GM12878 (cell line): ENCODE results near the gene POP7. TPM values are rescaled to one million over a fixed set of nuclear protein-coding genes. Genes with fewer than 3 reads are reported as not detected.

Source experiments
- ATF7 ChIP-seq: fragments of 450-650 bp; IDR thresholded peaks from 2 replicates; pipeline ENCODE4 v1.6.1; 2016; ENCODE audit warnings: low read depth, mild to moderate bottlenecking
- CBX5 ChIP-seq: sonication (generic); IDR thresholded peaks from 2 replicates; pipeline ENCODE4 v1.6.1; 2016; ENCODE audit warnings: low read depth, moderate library complexity, mild to moderate bottlenecking, inconsistent platforms
- CREB1 ChIP-seq: IDR thresholded peaks from 2 replicates; pipeline ENCODE4 v1.6.1; 2012; ENCODE audit warnings: low read depth, mild to moderate bottlenecking, inconsistent platforms
- ETV6 ChIP-seq, 2 experiments: fragments of 450-650 bp in 1 of 2; IDR thresholded peaks in 1 of 2; conservative IDR thresholded peaks in 1 of 2; 2 replicates each; pipeline ENCODE4 v1.6.1; 2014; ENCODE audit warnings: antibody characterized with exemption in 1 of 2, borderline replicate concordance in 1 of 2, low read depth in 1 of 2, mild to moderate bottlenecking in 1 of 2, moderate library complexity in 1 of 2
- HDAC6 ChIP-seq: fragments of 200-600 bp; sonication (generic); IDR thresholded peaks from one replicate; pipeline ENCODE4 v1.8.0; 2017; ENCODE audit warnings: antibody characterized with exemption; ENCODE audit not compliant: unreplicated experiment
- KDM1A ChIP-seq: fragments of 200-600 bp; sonication (generic); IDR thresholded peaks from 2 replicates; pipeline ENCODE4 v1.6.1; 2016; ENCODE audit warnings: borderline replicate concordance
- MTA2 ChIP-seq: fragments of 450-650 bp; IDR thresholded peaks from 2 replicates; pipeline ENCODE4 v1.6.1; 2016; ENCODE audit warnings: low read depth, mild to moderate bottlenecking, moderate library complexity
- MTA3 ChIP-seq: IDR thresholded peaks from 2 replicates; pipeline ENCODE4 v1.6.1; 2012; ENCODE audit warnings: low read length, inconsistent platforms, borderline replicate concordance
- NFYA ChIP-seq: IDR thresholded peaks from 2 replicates; pipeline ENCODE4 v1.6.1; 2011; ENCODE audit warnings: low read depth, mild to moderate bottlenecking, low read length, improper control_type of control experiment, borderline replicate concordance
- POLR2A ChIP-seq: IDR thresholded peaks from 2 replicates; pipeline ENCODE4 v1.6.1; 2011; ENCODE audit warnings: low read depth, mild to moderate bottlenecking, low read length
- POLR2AphosphoS2 ChIP-seq: IDR thresholded peaks from 2 replicates; pipeline ENCODE4 v1.6.1; 2011; ENCODE audit warnings: low read depth, mild to moderate bottlenecking, low read length, improper control_type of control experiment, moderate library complexity
- RELA ChIP-seq: fragments of 450-650 bp; IDR thresholded peaks from 2 replicates; pipeline ENCODE4 v1.8.0; 2014; ENCODE audit warnings: borderline replicate concordance; ENCODE audit not compliant: partially characterized antibody
- RFX5 ChIP-seq: IDR thresholded peaks from 2 replicates; pipeline ENCODE4 v1.6.1; 2011; ENCODE audit warnings: low read depth, low read length, improper control_type of control experiment
- SPI1 ChIP-seq: IDR thresholded peaks from 2 replicates; pipeline ENCODE4 v1.6.1; 2011; ENCODE audit warnings: low read depth, mild to moderate bottlenecking, low read length, moderate library complexity, borderline replicate concordance; ENCODE audit not compliant: insufficient read depth
- TCF12 ChIP-seq: IDR thresholded peaks from 2 replicates; pipeline ENCODE4 v1.6.1; 2011; ENCODE audit warnings: low read depth, mild to moderate bottlenecking, low read length
- ZBED1 ChIP-seq: IDR thresholded peaks from 2 replicates; pipeline ENCODE4 v1.6.1; 2016; ENCODE audit warnings: borderline replicate concordance
- ZNF24 ChIP-seq: fragments of 450-650 bp; IDR thresholded peaks from 2 replicates; pipeline ENCODE4 v1.6.1; 2017; ENCODE audit warnings: antibody characterized with exemption, mild to moderate bottlenecking
- ZNF274 ChIP-seq: IDR thresholded peaks from one replicate; pipeline ENCODE4 v1.8.0; 2011; ENCODE audit not compliant: insufficient read length, insufficient read depth
- polyA plus RNA-seq, 11 experiments: library from polyadenylated mRNA; depleted of rRNA in 4 of 11; unstranded in 6 of 11; stranded (reverse) in 5 of 11; fragments of >200 nt; fragmentation: Nextera tagmentation in 4 of 11; fragmentation: Illumina TruSeq in 1 of 11; extraction: Ambion mirVana in 4 of 11; extraction: Trizol in 1 of 11; gene quantifications; 1 replicate in 1 of 11; 2 replicates in 10 of 11; pipeline versions ENCODE4 v1.2.1 to v1.2.3, GENCODE V29; 2011 to 2016; ENCODE audit warnings: inconsistent platforms in 2 of 11, missing spikeins in 2 of 11, low read depth in 1 of 11
- total RNA-seq, 4 experiments: library from RNA; depleted of rRNA in 3 of 4; stranded (reverse); fragments of >200 nt in 3 of 4; fragmentation: Illumina TruSeq in 1 of 4; extraction: Trizol in 1 of 4; gene quantifications; 2 replicates each; pipeline versions ENCODE4 v1.2.1 to v1.2.3, GENCODE V29; 2013 to 2021
- TF ChIP-seq, protein P1 (sequence below): IDR thresholded peaks from 2 replicates; pipeline ENCODE4 v1.6.1; 2011; ENCODE audit warnings: borderline replicate concordance, low read depth, mild to moderate bottlenecking, moderate library complexity, mixed read lengths, low read length; ENCODE audit not compliant: insufficient read depth; ENCODE audit errors: extremely low read length
- TF ChIP-seq, protein P2 (sequence below): fragments of 450-650 bp; formaldehyde crosslinking; IDR thresholded peaks from 2 replicates; pipeline ENCODE4 v1.4.0; 2022; ENCODE audit warnings: mild to moderate bottlenecking, moderate library complexity
- TF ChIP-seq, protein P3 (sequence below): fragments of 450-650 bp; IDR thresholded peaks from 2 replicates; pipeline ENCODE4 v1.6.1; 2014; ENCODE audit warnings: mild to moderate bottlenecking
- TF ChIP-seq, protein P4 (sequence below): fragments of 450-650 bp; IDR thresholded peaks from 2 replicates; pipeline ENCODE4 v1.6.1; 2017; ENCODE audit warnings: mild to moderate bottlenecking
- TF ChIP-seq, protein P5 (sequence below): IDR thresholded peaks from 2 replicates; pipeline ENCODE4 v1.6.1; 2011; ENCODE audit warnings: mild to moderate bottlenecking, low read depth, low read length, moderate library complexity; ENCODE audit not compliant: insufficient replicate concordance

POP7 gene
- total and polyA plus RNA-seq, 10 of the 15 experiments (the other 5 are each of a cell fraction or from before 2014, with no cell fraction given): 12.1 to 148 (median 51.7) TPM

DNA sequence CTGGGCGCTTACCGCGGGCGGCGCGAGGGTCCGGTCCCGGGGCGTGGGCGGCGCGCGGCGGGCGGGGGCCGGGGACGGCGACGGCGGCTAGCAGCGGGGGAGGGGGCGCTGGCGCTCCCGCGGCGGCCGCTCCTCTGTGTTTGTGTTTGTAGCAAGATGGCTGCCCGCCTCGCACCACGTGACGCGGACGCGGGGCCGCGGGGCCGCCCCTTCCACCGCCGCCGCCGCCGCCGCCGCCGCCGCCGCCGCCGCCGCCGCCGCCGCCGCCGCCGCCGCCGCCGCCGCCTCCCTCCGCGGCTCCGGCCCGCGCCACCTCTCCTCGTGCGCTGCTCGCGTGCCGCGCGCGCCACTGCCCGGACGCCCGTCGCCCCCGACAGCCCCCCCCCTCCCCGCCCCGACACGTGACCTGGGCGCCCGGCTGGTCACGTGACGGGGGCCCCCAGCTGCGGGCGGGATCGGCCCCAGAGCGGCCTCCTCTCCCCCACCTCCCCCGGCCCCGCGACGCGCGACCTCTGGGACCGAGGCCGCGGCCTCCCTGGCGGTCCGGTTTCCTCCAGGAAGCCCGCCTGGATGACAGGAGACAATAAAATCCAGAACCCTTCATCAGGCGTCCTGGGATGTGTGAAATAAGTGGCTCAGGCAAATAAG is 11.7 kb upstream of the POP7 start, which contains the start of gene GIGYF1 (continued):
- peak; percentile 17; the same call in 1 of the 2 replicates for TF ChIP-seq TCF12
- TF ChIP-seq, protein P1, sequence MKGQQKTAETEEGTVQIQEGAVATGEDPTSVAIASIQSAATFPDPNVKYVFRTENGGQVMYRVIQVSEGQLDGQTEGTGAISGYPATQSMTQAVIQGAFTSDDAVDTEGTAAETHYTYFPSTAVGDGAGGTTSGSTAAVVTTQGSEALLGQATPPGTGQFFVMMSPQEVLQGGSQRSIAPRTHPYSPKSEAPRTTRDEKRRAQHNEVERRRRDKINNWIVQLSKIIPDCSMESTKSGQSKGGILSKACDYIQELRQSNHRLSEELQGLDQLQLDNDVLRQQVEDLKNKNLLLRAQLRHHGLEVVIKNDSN: peak; percentile 87
- TF ChIP-seq, protein P2, sequence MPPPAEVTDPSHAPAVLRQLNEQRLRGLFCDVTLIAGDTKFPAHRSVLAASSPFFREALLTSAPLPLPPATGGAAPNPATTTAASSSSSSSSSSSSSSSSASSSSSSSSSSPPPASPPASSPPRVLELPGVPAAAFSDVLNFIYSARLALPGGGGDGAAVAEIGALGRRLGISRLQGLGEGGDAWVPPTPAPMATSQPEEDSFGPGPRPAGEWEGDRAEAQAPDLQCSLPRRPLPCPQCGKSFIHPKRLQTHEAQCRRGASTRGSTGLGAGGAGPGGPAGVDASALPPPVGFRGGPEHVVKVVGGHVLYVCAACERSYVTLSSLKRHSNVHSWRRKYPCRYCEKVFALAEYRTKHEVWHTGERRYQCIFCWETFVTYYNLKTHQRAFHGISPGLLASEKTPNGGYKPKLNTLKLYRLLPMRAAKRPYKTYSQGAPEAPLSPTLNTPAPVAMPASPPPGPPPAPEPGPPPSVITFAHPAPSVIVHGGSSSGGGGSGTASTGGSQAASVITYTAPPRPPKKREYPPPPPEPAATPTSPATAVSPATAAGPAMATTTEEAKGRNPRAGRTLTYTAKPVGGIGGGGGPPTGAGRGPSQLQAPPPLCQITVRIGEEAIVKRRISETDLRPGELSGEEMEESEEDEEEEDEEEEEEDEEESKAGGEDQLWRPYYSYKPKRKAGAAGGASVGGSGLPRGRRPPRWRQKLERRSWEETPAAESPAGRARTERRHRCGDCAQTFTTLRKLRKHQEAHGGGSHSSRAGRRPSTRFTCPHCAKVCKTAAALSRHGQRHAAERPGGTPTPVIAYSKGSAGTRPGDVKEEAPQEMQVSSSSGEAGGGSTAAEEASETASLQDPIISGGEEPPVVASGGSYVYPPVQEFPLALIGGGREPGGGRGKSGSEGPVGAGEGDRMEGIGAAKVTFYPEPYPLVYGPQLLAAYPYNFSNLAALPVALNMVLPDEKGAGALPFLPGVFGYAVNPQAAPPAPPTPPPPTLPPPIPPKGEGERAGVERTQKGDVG (CRISPR knock-in tag): no peak
- TF ChIP-seq, protein P3, sequence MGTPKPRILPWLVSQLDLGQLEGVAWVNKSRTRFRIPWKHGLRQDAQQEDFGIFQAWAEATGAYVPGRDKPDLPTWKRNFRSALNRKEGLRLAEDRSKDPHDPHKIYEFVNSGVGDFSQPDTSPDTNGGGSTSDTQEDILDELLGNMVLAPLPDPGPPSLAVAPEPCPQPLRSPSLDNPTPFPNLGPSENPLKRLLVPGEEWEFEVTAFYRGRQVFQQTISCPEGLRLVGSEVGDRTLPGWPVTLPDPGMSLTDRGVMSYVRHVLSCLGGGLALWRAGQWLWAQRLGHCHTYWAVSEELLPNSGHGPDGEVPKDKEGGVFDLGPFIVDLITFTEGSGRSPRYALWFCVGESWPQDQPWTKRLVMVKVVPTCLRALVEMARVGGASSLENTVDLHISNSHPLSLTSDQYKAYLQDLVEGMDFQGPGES: no peak
- no peak for TF ChIP-seq RELA
- TF ChIP-seq HDAC6: no peak
- TF ChIP-seq POLR2AphosphoS2: no peak
- TF ChIP-seq MTA3: no peak
- peak; percentile 49; the same call in 1 of the 2 replicates for TF ChIP-seq POLR2A
- no peak for TF ChIP-seq ZNF24
- TF ChIP-seq ETV6 (conservative IDR thresholded peaks at IDR 0.05 in 1 of 2, IDR thresholded peaks at IDR 0.05 in 1 of 2; ENCODE audit: borderline replicate concordance in 1 of 2, low read depth in 1 of 2): no peak
- no peak for TF ChIP-seq ZNF274
- TF ChIP-seq CBX5: no peak
- TF ChIP-seq CREB1: no peak
- TF ChIP-seq MTA2: no peak
- no peak for TF ChIP-seq SPI1
- no peak for TF ChIP-seq NFYA
- TF ChIP-seq ATF7: no peak
- TF ChIP-seq ZBED1: no peak
- TF ChIP-seq, protein P4, sequence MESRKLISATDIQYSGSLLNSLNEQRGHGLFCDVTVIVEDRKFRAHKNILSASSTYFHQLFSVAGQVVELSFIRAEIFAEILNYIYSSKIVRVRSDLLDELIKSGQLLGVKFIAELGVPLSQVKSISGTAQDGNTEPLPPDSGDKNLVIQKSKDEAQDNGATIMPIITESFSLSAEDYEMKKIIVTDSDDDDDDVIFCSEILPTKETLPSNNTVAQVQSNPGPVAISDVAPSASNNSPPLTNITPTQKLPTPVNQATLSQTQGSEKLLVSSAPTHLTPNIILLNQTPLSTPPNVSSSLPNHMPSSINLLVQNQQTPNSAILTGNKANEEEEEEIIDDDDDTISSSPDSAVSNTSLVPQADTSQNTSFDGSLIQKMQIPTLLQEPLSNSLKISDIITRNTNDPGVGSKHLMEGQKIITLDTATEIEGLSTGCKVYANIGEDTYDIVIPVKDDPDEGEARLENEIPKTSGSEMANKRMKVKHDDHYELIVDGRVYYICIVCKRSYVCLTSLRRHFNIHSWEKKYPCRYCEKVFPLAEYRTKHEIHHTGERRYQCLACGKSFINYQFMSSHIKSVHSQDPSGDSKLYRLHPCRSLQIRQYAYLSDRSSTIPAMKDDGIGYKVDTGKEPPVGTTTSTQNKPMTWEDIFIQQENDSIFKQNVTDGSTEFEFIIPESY: no peak
- no peak for TF ChIP-seq RFX5
- TF ChIP-seq, protein P5, sequence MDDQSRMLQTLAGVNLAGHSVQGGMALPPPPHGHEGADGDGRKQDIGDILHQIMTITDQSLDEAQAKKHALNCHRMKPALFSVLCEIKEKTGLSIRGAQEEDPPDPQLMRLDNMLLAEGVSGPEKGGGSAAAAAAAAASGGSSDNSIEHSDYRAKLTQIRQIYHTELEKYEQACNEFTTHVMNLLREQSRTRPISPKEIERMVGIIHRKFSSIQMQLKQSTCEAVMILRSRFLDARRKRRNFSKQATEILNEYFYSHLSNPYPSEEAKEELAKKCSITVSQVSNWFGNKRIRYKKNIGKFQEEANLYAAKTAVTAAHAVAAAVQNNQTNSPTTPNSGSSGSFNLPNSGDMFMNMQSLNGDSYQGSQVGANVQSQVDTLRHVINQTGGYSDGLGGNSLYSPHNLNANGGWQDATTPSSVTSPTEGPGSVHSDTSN: no peak
- no peak for TF ChIP-seq KDM1A
